Posterior vena cava (tissue), 2 donors: ENCODE data around the gene C1orf174. TPM values are rescaled to one million over a fixed set of nuclear protein-coding genes. Genes with fewer than 3 reads are reported as not detected.

Experiments used
- DNase-seq: peaks from one replicate; pipeline ENCODE4 v3.0.0-alpha.2; 2020; ENCODE audit warnings: low spot score
- intact Hi-C, 2 donors: fragments of 100-400 bp; cut with DNase I; formaldehyde crosslinking; loops; one replicate each; pipeline versions ENCODE4 v1.14.1 to v1.14.2; 2022 to 2023
- total RNA-seq, 2 donors: library from RNA; stranded (reverse); fragmentation: NEBNext Ultra II Directional; extraction: Animal tissue kit (Norgen Biotek cat#: 25700); gene quantifications; one replicate each; pipeline ENCODE4 v1.2.1, GENCODE V29; 2021
- donor health status: DM: yes; HTN: yes; CAD: no.
- donor health status: DM: yes; HTN: yes; CAD: no.

C1orf174 gene
- total RNA-seq, 2 donors from 2014 or later: 18.7 to 20.4 TPM

- intact Hi-C loops: no loop called here
Observed at GRCh38 chr1:3852711-3853485, 47.2 kb downstream of the C1orf174 start.

GRCh38 chr1:3852091-3852490, 48.0 kb downstream of the C1orf174 start:
- intact Hi-C loops: no loop called here
- no peak for DNase-seq

More at GRCh38 chr1:3852711-3853485, 47.2 kb downstream of the C1orf174 start:
- no peak for DNase-seq

- DNase-seq: no peak
- intact Hi-C loops: no loop called here
Observed at GRCh38 chr1:3851292-3851691, 48.8 kb downstream of the C1orf174 start.

GRCh38 chr1:3850857-3851256, 49.2 kb downstream of the C1orf174 start:
- no peak for DNase-seq
- intact Hi-C loops: no loop called here

GRCh38 chr1:3847081-3847480, 53.0 kb downstream of the C1orf174 start:
- no peak for DNase-seq
- intact Hi-C loops: no loop called here

GRCh38 chr1:3846541-3846940, 53.5 kb downstream of the C1orf174 start:
- intact Hi-C loops: no loop called here
- DNase-seq: no peak

- DNase-seq: no peak
- intact Hi-C loops: no loop called here
Observed at GRCh38 chr1:3842912-3843311, 57.2 kb downstream of the C1orf174 start.

- intact Hi-C loops: no loop called here
- peak; percentile 61 for DNase-seq
Observed at GRCh38 chr1:3841491-3841890, 58.6 kb downstream of the C1orf174 start.

Other genes starting within 250 kb of the C1orf174 start
- not detected for gene TP73, start 247.8 kb downstream of the C1orf174 start, total RNA-seq
- gene CCDC27, start 147.8 kb downstream of the C1orf174 start, total RNA-seq: not detected
- 10 to 100 TPM in 1 of 2 donors, 1 to 10 TPM in 1; 3.6 to 14.5 TPM for gene SMIM1, start 127.5 kb downstream of the C1orf174 start, total RNA-seq
- gene LRRC47, start 103.8 kb downstream of the C1orf174 start, total RNA-seq: 10 to 100 TPM; 30.1 to 30.7 TPM
- gene CEP104, start 43.1 kb downstream of the C1orf174 start, total RNA-seq: 10 to 100 TPM; 40.1 to 57.9 TPM
- gene DFFB, start 42.8 kb downstream of the C1orf174 start, total RNA-seq: 1 to 10 TPM; 4.8 to 5.2 TPM